HG03342 (cell line): Measurements from ENCODE around the gene SMYD2.

Experiments
- ATAC-seq: cut with Tn5 transposase; IDR thresholded peaks from one replicate; pipeline ENCODE4 v1.9.1; 2021; ENCODE audit warnings: mild to moderate bottlenecking, moderate library complexity; ENCODE audit not compliant: unreplicated experiment

Gene SMYD2

GRCh38 chr1:214281021-214281719 lies at the start of gene SMYD2:
Gene SMYD2 (plus strand): TSS chr1:214281159. CDS start chr1:214281255, 96 bp downstream.
- peak; percentile 79 for ATAC-seq

- no peak for ATAC-seq
Measured at GRCh38 chr1:214233856-214234634, 46.9 kb upstream of the SMYD2 start.

- ATAC-seq: no peak
Measured at GRCh38 chr1:214234635-214235025, 46.3 kb upstream of the SMYD2 start.

- no peak for ATAC-seq
Measured at GRCh38 chr1:214236477-214236876, 44.5 kb upstream of the SMYD2 start.

- no peak for ATAC-seq
Measured at GRCh38 chr1:214241060-214241459, 39.9 kb upstream of the SMYD2 start.

GRCh38 chr1:214244252-214244651 lies 36.7 kb upstream of the SMYD2 start:
- ATAC-seq: no peak

GRCh38 chr1:214244841-214245240 lies 36.1 kb upstream of the SMYD2 start:
- ATAC-seq: no peak

- ATAC-seq: no peak
Measured at GRCh38 chr1:214247501-214248041, 33.4 kb upstream of the SMYD2 start.

GRCh38 chr1:214248311-214249085 lies 32.5 kb upstream of the SMYD2 start:
- ATAC-seq: no peak

- ATAC-seq: no peak
Measured at GRCh38 chr1:214249651-214250050, 31.3 kb upstream of the SMYD2 start.

GRCh38 chr1:214251354-214251753 lies 29.6 kb upstream of the SMYD2 start:
- ATAC-seq: no peak

GRCh38 chr1:214255509-214255908 lies 25.4 kb upstream of the SMYD2 start:
- ATAC-seq: no peak

- no peak for ATAC-seq
Measured at GRCh38 chr1:214259353-214259977, 21.5 kb upstream of the SMYD2 start.

GRCh38 chr1:214260561-214261205 lies 20.3 kb upstream of the SMYD2 start:
- ATAC-seq: no peak

GRCh38 chr1:214261206-214262123 lies 19.5 kb upstream of the SMYD2 start:
- ATAC-seq: peak; percentile 97

- no peak for ATAC-seq
Measured at GRCh38 chr1:214264196-214264595, 16.8 kb upstream of the SMYD2 start.

GRCh38 chr1:214264976-214265375 lies 16.0 kb upstream of the SMYD2 start:
- no peak for ATAC-seq

- no peak for ATAC-seq
Measured at GRCh38 chr1:214270097-214270650, 10.8 kb upstream of the SMYD2 start.
